H1 (cell line): ENCODE data around the gene CST7. TPM values are rescaled to one million over a fixed set of nuclear protein-coding genes. Genes with fewer than 3 reads are reported as not detected.

Experiments used
- CTCF ChIA-PET: fragments of 300-600 bp; sonication (Branson Sonifier 250); formaldehyde crosslinking; loops from one replicate; lab custom pipeline; 2021; ENCODE audit not compliant: partially characterized antibody; lab: Charles Lee
- POLR2A ChIA-PET: fragments of 300-600 bp; sonication (Branson Sonifier 250); formaldehyde crosslinking; loops from one replicate; lab custom pipeline; 2021; ENCODE audit warnings: inconsistent platforms; ENCODE audit not compliant: partially characterized antibody; lab: Charles Lee
- DNase-seq, 2 experiments: peaks; one replicate each; pipeline versions ENCODE4 v3.0.0 to v3.0.0-alpha.2; 2010 to 2022; ENCODE audit warnings: low spot score in 2 of 2, low read depth in 1 of 2, mixed read lengths in 1 of 2
- FAIRE-seq: peaks from 2 replicates; lab custom pipeline; 2011; peaks lifted over from hg19 to GRCh38; lab: Jason Lieb, UNC
- H2AFZ ChIP-seq: 2 replicates; pipeline ENCODE4 v1.8.1; 2012; ENCODE audit warnings: low read length, inconsistent platforms
- H2AK5ac ChIP-seq: 2 replicates; pipeline ENCODE4 v1.6.1; 2013; ENCODE audit warnings: low read depth, low read length
- H2BK120ac ChIP-seq: replicated peaks from 2 replicates; pipeline ENCODE3; 2013; ENCODE audit warnings: low read depth, low read length, inconsistent platforms
- H2BK12ac ChIP-seq: 2 replicates; pipeline ENCODE4 v1.6.1; 2013; ENCODE audit warnings: low read depth, low read length
- H2BK15ac ChIP-seq: 2 replicates; pipeline ENCODE4 v1.6.1; 2013; ENCODE audit warnings: low read length
- H2BK20ac ChIP-seq: 2 replicates; pipeline ENCODE4 v1.6.1; 2013; ENCODE audit warnings: low read length
- H2BK5ac ChIP-seq: 2 replicates; pipeline ENCODE4 v1.6.1; 2013; ENCODE audit warnings: low read depth, low read length
- H3K14ac ChIP-seq: 2 replicates; pipeline ENCODE4 v1.6.1; 2013; ENCODE audit warnings: inconsistent platforms; ENCODE audit not compliant: insufficient read length
- H3K18ac ChIP-seq: 2 replicates; pipeline ENCODE4 v1.6.1; 2013; ENCODE audit warnings: low read length; ENCODE audit errors: extremely low read depth
- H3K23ac ChIP-seq: 2 replicates; pipeline ENCODE4 v1.6.1; 2013; ENCODE audit warnings: inconsistent platforms; ENCODE audit not compliant: insufficient read length
- H3K23me2 ChIP-seq: 2 replicates; pipeline ENCODE4 v1.6.1; 2013; ENCODE audit warnings: low read depth, low read length
- H3K27ac ChIP-seq: 2 replicates; pipeline ENCODE4 v1.6.1; 2011; ENCODE audit warnings: low read depth, low read length, inconsistent platforms
- H3K27me3 ChIP-seq, 4 experiments: replicated peaks in 1 of 4; 1 replicate in 1 of 4; 2 replicates in 3 of 4; pipeline versions ENCODE4 v1.6.1 to v1.8.1; 2011 to 2013; ENCODE audit warnings: low read length in 3 of 4, mild to moderate bottlenecking in 3 of 4, inconsistent platforms in 2 of 4, mixed read lengths in 2 of 4, moderate library complexity in 1 of 4; ENCODE audit not compliant: control insufficient read depth in 3 of 4, insufficient read depth in 3 of 4; ENCODE audit errors: extremely low read depth in 1 of 4
- H3K36me3 ChIP-seq, 4 experiments: 2 replicates each; pipeline versions ENCODE4 v1.6.1 to v1.8.1; 2011 to 2013; ENCODE audit warnings: mild to moderate bottlenecking in 4 of 4, low read length in 3 of 4, moderate library complexity in 2 of 4, control low read depth in 1 of 4, inconsistent platforms in 1 of 4; ENCODE audit not compliant: insufficient read depth in 4 of 4, control insufficient read depth in 2 of 4
- H3K4ac ChIP-seq: replicated peaks from 2 replicates; pipeline ENCODE3; 2013; ENCODE audit warnings: low read length, low read depth, mixed read lengths, inconsistent platforms; ENCODE audit not compliant: insufficient read length
- H3K4me1 ChIP-seq, 4 experiments: replicated peaks in 1 of 4; 1 replicate in 1 of 4; 2 replicates in 3 of 4; pipeline versions ENCODE4 v1.6.1 to v1.8.1; 2011 to 2013; ENCODE audit warnings: low read length in 3 of 4, inconsistent platforms in 2 of 4, mixed read lengths in 1 of 4; ENCODE audit not compliant: insufficient read depth in 4 of 4, control insufficient read depth in 3 of 4
- H3K4me2 ChIP-seq, 2 experiments: 2 replicates each; pipeline versions ENCODE4 v1.6.1 to v1.8.1; 2011 to 2013; ENCODE audit warnings: low read depth in 2 of 2, low read length in 2 of 2, control low read depth in 1 of 2, inconsistent platforms in 1 of 2, mild to moderate bottlenecking in 1 of 2; ENCODE audit not compliant: insufficient read depth in 1 of 2
- H3K4me3 ChIP-seq, 4 experiments: fragments of 200-600, 300-600 bp in 1 of 4; sonication (generic), shearing (Covaris generic), sonication (Bioruptor Twin) in 1 of 4; 2 replicates each; pipeline versions ENCODE4 v1.5.1 to v1.8.1; 2011 to 2016; ENCODE audit warnings: low read length in 4 of 4, low read depth in 3 of 4, control low read depth in 2 of 4, inconsistent platforms in 2 of 4, mild to moderate bottlenecking in 2 of 4, mixed read lengths in 1 of 4, moderate library complexity in 1 of 4; ENCODE audit not compliant: insufficient read depth in 2 of 4; ENCODE audit errors: extremely low read depth in 1 of 4
- H3K56ac ChIP-seq: replicated peaks from 2 replicates; pipeline ENCODE3; 2013; ENCODE audit warnings: low read depth, mild to moderate bottlenecking, mixed read lengths, low read length, inconsistent platforms; ENCODE audit not compliant: insufficient read length
- H3K79me1 ChIP-seq: 2 replicates; pipeline ENCODE4 v1.6.1; 2013; ENCODE audit warnings: low read depth, low read length, control low read depth
- H3K79me2 ChIP-seq, 2 experiments: 2 replicates each; pipeline versions ENCODE4 v1.6.1 to v1.8.1; 2012 to 2013; ENCODE audit warnings: low read length in 2 of 2, mild to moderate bottlenecking in 2 of 2, inconsistent platforms in 1 of 2; ENCODE audit not compliant: insufficient read depth in 2 of 2, control insufficient read depth in 1 of 2
- H3K9ac ChIP-seq, 4 experiments: replicated peaks in 1 of 4; 1 replicate in 1 of 4; 2 replicates in 3 of 4; pipeline versions ENCODE4 v1.6.1 to v1.8.1; 2011 to 2013; ENCODE audit warnings: low read depth in 3 of 4, low read length in 3 of 4, control low read depth in 2 of 4, mild to moderate bottlenecking in 2 of 4, moderate library complexity in 2 of 4, inconsistent platforms in 1 of 4; ENCODE audit errors: extremely low read depth in 1 of 4
- H3K9me3 ChIP-seq, 2 experiments: 2 replicates each; pipeline versions ENCODE4 v1.6.1 to v1.8.1; 2012 to 2013; ENCODE audit warnings: mild to moderate bottlenecking in 2 of 2, moderate library complexity in 2 of 2, control low read depth in 1 of 2, inconsistent platforms in 1 of 2, low read depth in 1 of 2, low read length in 1 of 2, mixed read lengths in 1 of 2; ENCODE audit not compliant: insufficient read depth in 2 of 2
- H4K20me1 ChIP-seq, 2 experiments: replicated peaks in 1 of 2; 2 replicates each; pipeline versions ENCODE3 to v1.8.1; 2011 to 2013; ENCODE audit warnings: inconsistent platforms in 2 of 2, low read length in 2 of 2, mild to moderate bottlenecking in 1 of 2; ENCODE audit not compliant: insufficient read depth in 2 of 2, control insufficient read depth in 1 of 2
- H4K5ac ChIP-seq: 2 replicates; pipeline ENCODE4 v1.6.1; 2013; ENCODE audit warnings: low read length, low read depth, mixed read lengths, inconsistent platforms; ENCODE audit not compliant: insufficient read length
- H4K8ac ChIP-seq: 2 replicates; pipeline ENCODE4 v1.8.0; 2013; ENCODE audit warnings: mild to moderate bottlenecking, moderate library complexity, low read length, inconsistent platforms; ENCODE audit not compliant: insufficient read depth; ENCODE audit errors: extremely low read depth
- H4K91ac ChIP-seq: replicated peaks from 2 replicates; pipeline ENCODE3; 2013; ENCODE audit warnings: low read length, mixed read lengths, inconsistent platforms; ENCODE audit not compliant: insufficient read length
- BRCA1 ChIP-seq: IDR thresholded peaks from 2 replicates; pipeline ENCODE4 v1.6.1; 2012; ENCODE audit warnings: low read depth, low read length, improper control_type of control experiment
- CBX5 ChIP-seq: fragments of 300-800, 300-1000 bp; sonication (generic); IDR thresholded peaks from 2 replicates; pipeline ENCODE4 v1.7.1; 2016; ENCODE audit warnings: antibody characterized with exemption, low read length, low read depth
- CEBPB ChIP-seq: IDR thresholded peaks from 2 replicates; pipeline ENCODE4 v1.6.1; 2012; ENCODE audit warnings: low read depth, low read length
- CHD1 ChIP-seq: IDR thresholded peaks from 2 replicates; pipeline ENCODE4 v1.6.1; 2012; ENCODE audit warnings: low read depth, low read length, improper control_type of control experiment
- EZH2 ChIP-seq: fragments of 200-600 bp; sonication (generic); IDR thresholded peaks from 2 replicates; pipeline ENCODE4 v1.7.1; 2012; ENCODE audit warnings: low read depth, mild to moderate bottlenecking, moderate library complexity, low read length, inconsistent platforms; ENCODE audit not compliant: severe bottlenecking
- GABPA ChIP-seq: IDR thresholded peaks from 2 replicates; pipeline ENCODE4 v1.6.1; 2011; ENCODE audit warnings: mild to moderate bottlenecking, low read length, moderate library complexity, borderline replicate concordance; ENCODE audit not compliant: insufficient read depth
- RAD21 ChIP-seq, 2 experiments: IDR thresholded peaks in 1 of 2; conservative IDR thresholded peaks in 1 of 2; 2 replicates each; pipeline ENCODE4 v1.6.1; 2011; ENCODE audit warnings: low read depth in 2 of 2, low read length in 2 of 2, improper control_type of control experiment in 1 of 2, inconsistent platforms in 1 of 2, mild to moderate bottlenecking in 1 of 2, moderate library complexity in 1 of 2
- SIN3A ChIP-seq, 2 experiments: IDR thresholded peaks in 1 of 2; conservative IDR thresholded peaks in 1 of 2; 2 replicates each; pipeline ENCODE4 v1.6.1; 2011 to 2012; ENCODE audit warnings: low read length in 2 of 2, improper control_type of control experiment in 1 of 2, low read depth in 1 of 2, mild to moderate bottlenecking in 1 of 2
- SIX5 ChIP-seq: IDR thresholded peaks from 2 replicates; pipeline ENCODE4 v1.6.1; 2011; ENCODE audit warnings: mild to moderate bottlenecking, low read depth, low read length
- SP1 ChIP-seq: IDR thresholded peaks from 2 replicates; pipeline ENCODE4 v1.6.1; 2011; ENCODE audit warnings: low read depth, low read length
- TAF7 ChIP-seq: optimal IDR thresholded peaks from 2 replicates; pipeline ENCODE3; 2011; ENCODE audit warnings: low read depth, mild to moderate bottlenecking, inconsistent platforms, low read length, moderate library complexity, borderline replicate concordance
- WGBS, 2 experiments: shearing (Covaris generic) in 1 of 2; methylation state at CpG; one replicate each; pipeline versions ENCODE4 v1.1.6 to v1.1.7; 2013 to 2015; ENCODE audit warnings: low lambda C conversion rate in 2 of 2, mixed read lengths in 2 of 2, inconsistent platforms in 1 of 2, low coverage in 1 of 2, missing lambda C conversion rate in 1 of 2; ENCODE audit not compliant: insufficient replicate concordance in 2 of 2, insufficient coverage in 1 of 2, insufficient read length in 1 of 2; ENCODE audit errors: extremely low coverage in 1 of 2, missing lambda C conversion rate in 1 of 2; 5-methylcytosine and 5-hydroxymethylcytosine counted together
- polyA plus RNA-seq, 7 experiments: library from polyadenylated mRNA; depleted of rRNA in 3 of 7; stranded (reverse) in 5 of 7; unstranded in 2 of 7; fragments of >200 nt in 5 of 7; fragments of 200-250 nt in 2 of 7; gene quantifications; 1 replicate in 5 of 7; 2 replicates in 1 of 7; 4 replicates in 1 of 7; pipeline versions ENCODE4 v1.2.1 to v1.2.3, GENCODE V29; 2011 to 2013; ENCODE audit warnings: missing spikeins in 2 of 7, mixed read lengths in 2 of 7
- total RNA-seq: library from RNA; stranded (reverse); fragmentation: NEBNext Ultra II Directional; extraction: Animal tissue kit (Norgen Biotek cat#: 25700); gene quantifications from 2 replicates; pipeline ENCODE4 v1.2.1, GENCODE V29; 2021
- TF ChIP-seq, protein P1 (sequence below): IDR thresholded peaks from 2 replicates; pipeline ENCODE4 v1.6.1; 2012; ENCODE audit warnings: inconsistent platforms

Gene CST7
- total and polyA plus RNA-seq, 2 of the 8 experiments (the other 6 are each of a cell fraction or from before 2014, with no cell fraction given) = not detected

DNA sequence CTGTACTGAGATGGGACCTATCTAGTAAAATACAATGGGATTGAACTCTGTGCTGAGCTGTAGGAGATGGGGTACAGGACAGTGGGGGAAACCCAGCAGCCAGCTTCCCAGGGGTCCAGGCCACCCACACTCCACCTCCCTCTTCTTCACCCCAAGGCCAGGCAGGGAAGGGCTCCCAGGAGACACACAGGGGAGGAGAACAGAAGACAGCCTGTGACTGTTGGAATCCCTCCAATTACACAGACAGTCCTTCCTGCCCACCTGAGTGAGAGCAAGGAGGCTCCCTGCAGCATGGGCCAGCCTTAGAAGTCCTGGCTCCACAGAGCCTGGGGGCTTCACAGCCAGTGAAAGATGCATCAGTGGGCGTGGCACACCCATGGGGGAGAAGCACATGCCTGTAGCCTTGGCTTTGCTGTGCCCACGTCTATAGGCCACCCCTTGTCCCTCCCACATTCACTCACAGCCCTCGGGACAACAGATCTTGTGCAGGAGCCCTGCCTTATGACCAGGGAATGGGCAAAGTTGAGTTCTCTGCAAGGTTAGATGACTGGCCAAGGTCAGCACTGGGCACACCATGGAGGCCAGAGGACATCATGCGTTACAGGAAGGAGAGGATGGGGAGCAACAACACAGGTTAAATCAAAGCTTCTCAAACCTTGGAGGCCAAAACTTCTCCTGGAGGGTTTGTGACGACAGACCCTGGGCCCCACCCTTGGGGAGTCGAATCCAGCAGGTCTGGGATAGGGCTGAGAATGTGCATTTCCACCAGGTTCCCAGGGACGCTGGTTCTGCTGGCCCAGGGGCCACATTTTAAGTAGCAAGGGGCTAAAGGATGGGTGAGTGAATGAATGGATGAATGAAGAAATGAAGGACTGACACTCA lies 12.3 kb upstream of the CST7 start:
- no peak overlapping the region for H3K27ac ChIP-seq
- CTCF ChIA-PET = no interaction called here
- H4K91ac ChIP-seq = no peak overlapping the region
- TF ChIP-seq CBX5 (no peak), EZH2 (no peak), GABPA (no peak), TAF7 (no peak), BRCA1 (no peak), SIN3A (conservative IDR thresholded peaks at IDR 0.05 in 1 of 2, IDR thresholded peaks at IDR 0.05 in 1 of 2; ENCODE audit: low read depth in 1 of 2, low read length in 2 of 2) (no peak), SIX5 (no peak), CHD1 (no peak), CEBPB (no peak), RAD21 (IDR thresholded peaks at IDR 0.05 in 1 of 2, conservative IDR thresholded peaks at IDR 0.05 in 1 of 2; ENCODE audit: low read depth in 2 of 2, low read length in 2 of 2) (no peak), SP1 (no peak)
- TF ChIP-seq, protein P1, sequence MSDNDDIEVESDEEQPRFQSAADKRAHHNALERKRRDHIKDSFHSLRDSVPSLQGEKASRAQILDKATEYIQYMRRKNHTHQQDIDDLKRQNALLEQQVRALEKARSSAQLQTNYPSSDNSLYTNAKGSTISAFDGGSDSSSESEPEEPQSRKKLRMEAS = no peak

More for the DNA sequence above, 12.3 kb upstream of the CST7 start:
- no peak for FAIRE-seq
- Histone ChIP-seq H4K20me1 (no peaks in the 10 kb centered on the region), H2BK120ac (no peak overlapping the region), H2BK12ac (no peak overlapping the region), H2AK5ac (no peak overlapping the region), H3K36me3 (no peaks in the 10 kb centered on the region), H4K8ac (no peak overlapping the region; the same call in 1 of the 2 replicates), H3K9me3 (peaks cover 8 to 19% of the 10 kb centered on the region in 2 experiments; a peak in 3 of 4 replicates), H3K4ac (no peak overlapping the region), H2BK15ac (no peak overlapping the region), H2AFZ (no peak overlapping the region), H3K23me2 (no peaks in the 10 kb centered on the region), H3K4me2 (no peak overlapping the region), H3K79me2 (no peaks in the 10 kb centered on the region), H3K9ac (no peak overlapping the region), H2BK5ac (no peak overlapping the region), H3K79me1 (no peaks in the 10 kb centered on the region), H3K4me3 (no peak overlapping the region), H3K27me3 (no peaks in the 10 kb centered on the region), H4K5ac (no peak overlapping the region), H2BK20ac (no peak overlapping the region), H3K4me1 (no peaks in the 10 kb centered on the region), H3K18ac (no peak overlapping the region), H3K14ac (no peak overlapping the region), H3K23ac (no peak overlapping the region), H3K56ac (no peak overlapping the region)
- POLR2A ChIA-PET = no interaction called here
- no peak for DNase-seq
- 85% methylated on average over 7 of the region's 7 CpGs; no CpG with 5 or more reads in 1 of the 2 experiments for WGBS, 2 experiments
